Brain microvascular endothelial cell (primary cell): ENCODE data around the gene PTOV1.

Experiments
- DNase-seq: peaks from one replicate; pipeline ENCODE4 v3.0.0-alpha.2; 2020
- H3K27ac ChIP-seq: fragments of 250-450 bp; sonication (Bioruptor Pico); 2 replicates; pipeline ENCODE4 v1.5.1; 2020; ENCODE audit warnings: mild to moderate bottlenecking, moderate library complexity
- H3K27me3 ChIP-seq: fragments of 250-450 bp; sonication (Bioruptor Pico); replicated peaks from 2 replicates; pipeline ENCODE4 v1.5.1; 2020; ENCODE audit warnings: mild to moderate bottlenecking
- H3K36me3 ChIP-seq: fragments of 250-450 bp; sonication (Bioruptor Pico); replicated peaks from 2 replicates; pipeline ENCODE4 v1.5.1; 2020; ENCODE audit warnings: mild to moderate bottlenecking
- H3K4me3 ChIP-seq: 2 replicates; pipeline ENCODE4 v1.5.1; 2011; ENCODE audit warnings: low read depth, mild to moderate bottlenecking, control low read depth, low read length, moderate library complexity
- in situ Hi-C: cut with HindIII; loops from 2 replicates; pipeline ENCODE4 v1.10.0; 2017; ENCODE audit warnings: low sequenced_read_pairs, low pct_ligation_motif_present
- TF ChIP-seq, protein P1 (sequence below): IDR thresholded peaks from 2 replicates; pipeline ENCODE4 v1.5.1; 2011; ENCODE audit warnings: low read depth, mild to moderate bottlenecking, moderate library complexity, low read length, control low read depth, inconsistent platforms; ENCODE audit errors: missing control alignments

PTOV1 gene

DNA sequence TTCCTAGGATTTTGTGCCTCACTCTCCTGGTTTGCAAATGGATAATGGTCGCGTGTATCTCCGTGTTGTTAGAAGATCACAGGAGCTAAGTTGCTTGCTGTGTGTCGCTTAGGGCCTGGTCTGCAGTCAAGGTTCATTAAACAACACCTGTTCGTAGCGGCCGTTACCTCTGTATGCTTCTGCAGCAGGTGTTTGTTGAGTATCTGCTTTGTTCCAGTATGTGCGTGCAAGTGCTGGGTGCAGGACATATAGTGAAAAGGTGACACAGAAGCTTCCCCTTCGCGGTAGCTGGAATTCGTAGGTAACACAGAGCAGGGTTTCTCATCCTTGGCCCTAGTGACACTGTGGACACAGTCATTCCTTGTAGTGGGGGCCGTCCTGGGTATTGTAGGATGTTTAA lies 27.5 kb upstream of the PTOV1 start:
- in situ Hi-C loops, result no loop called here
- DNase-seq, result no peak
- H3K27ac ChIP-seq, result no peak overlapping the region
- TF ChIP-seq, protein P1, sequence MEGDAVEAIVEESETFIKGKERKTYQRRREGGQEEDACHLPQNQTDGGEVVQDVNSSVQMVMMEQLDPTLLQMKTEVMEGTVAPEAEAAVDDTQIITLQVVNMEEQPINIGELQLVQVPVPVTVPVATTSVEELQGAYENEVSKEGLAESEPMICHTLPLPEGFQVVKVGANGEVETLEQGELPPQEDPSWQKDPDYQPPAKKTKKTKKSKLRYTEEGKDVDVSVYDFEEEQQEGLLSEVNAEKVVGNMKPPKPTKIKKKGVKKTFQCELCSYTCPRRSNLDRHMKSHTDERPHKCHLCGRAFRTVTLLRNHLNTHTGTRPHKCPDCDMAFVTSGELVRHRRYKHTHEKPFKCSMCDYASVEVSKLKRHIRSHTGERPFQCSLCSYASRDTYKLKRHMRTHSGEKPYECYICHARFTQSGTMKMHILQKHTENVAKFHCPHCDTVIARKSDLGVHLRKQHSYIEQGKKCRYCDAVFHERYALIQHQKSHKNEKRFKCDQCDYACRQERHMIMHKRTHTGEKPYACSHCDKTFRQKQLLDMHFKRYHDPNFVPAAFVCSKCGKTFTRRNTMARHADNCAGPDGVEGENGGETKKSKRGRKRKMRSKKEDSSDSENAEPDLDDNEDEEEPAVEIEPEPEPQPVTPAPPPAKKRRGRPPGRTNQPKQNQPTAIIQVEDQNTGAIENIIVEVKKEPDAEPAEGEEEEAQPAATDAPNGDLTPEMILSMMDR, result no peak
- H3K36me3 ChIP-seq, result peaks cover 18% of the 10 kb centered on the region
- H3K27me3 ChIP-seq, result no peaks in the 10 kb centered on the region
- H3K4me3 ChIP-seq, result no peak overlapping the region

GRCh38 chr19:49824662-49825061 lies 26.3 kb upstream of the PTOV1 start:
- TF ChIP-seq, protein P1, result no peak
- in situ Hi-C loops, result no loop called here
- Histone ChIP-seq H3K4me3 (no peak overlapping the region), H3K27me3 (no peaks in the 10 kb centered on the region), H3K36me3 (peaks cover 19% of the 10 kb centered on the region), H3K27ac (no peak overlapping the region)
- no peak for DNase-seq

DNA sequence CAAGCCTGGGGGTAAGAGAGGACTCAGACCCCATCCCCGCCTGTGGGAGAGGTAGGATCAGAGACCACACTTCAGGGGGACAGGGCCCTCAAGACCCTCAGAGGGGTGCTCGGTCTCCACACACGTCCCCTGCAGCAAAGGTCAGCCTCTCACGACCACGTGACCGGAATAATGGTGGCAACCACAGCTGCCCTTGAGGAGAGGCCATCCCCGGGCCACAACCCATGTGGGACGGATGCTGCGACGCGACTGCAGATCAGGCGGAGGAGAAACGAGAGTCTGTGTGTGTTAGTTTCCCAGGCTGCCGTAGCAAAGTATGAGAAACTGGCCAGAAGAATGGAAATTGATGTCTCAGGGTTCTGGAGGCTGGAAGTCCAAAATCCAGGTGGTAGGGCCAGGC lies 23.9 kb upstream of the PTOV1 start:
- Histone ChIP-seq H3K27me3 (no peaks in the 10 kb centered on the region), H3K27ac (no peak overlapping the region), H3K4me3 (no peak overlapping the region), H3K36me3 (peaks cover 28% of the 10 kb centered on the region)
- DNase-seq, result no peak
- TF ChIP-seq, protein P1, result no peak
- in situ Hi-C loops, result no loop called here

- no peaks in the 10 kb centered on the region for H3K27me3 ChIP-seq
- peaks cover 32% of the 10 kb centered on the region for H3K36me3 ChIP-seq
- no peak for DNase-seq
- in situ Hi-C loops, result no loop called here
- H3K27ac ChIP-seq, result no peak overlapping the region
- TF ChIP-seq, protein P1, result no peak
- no peak overlapping the region for H3K4me3 ChIP-seq
These were observed 21.8 kb upstream of the PTOV1 start for GRCh38 chr19:49829200-49829599.

DNA sequence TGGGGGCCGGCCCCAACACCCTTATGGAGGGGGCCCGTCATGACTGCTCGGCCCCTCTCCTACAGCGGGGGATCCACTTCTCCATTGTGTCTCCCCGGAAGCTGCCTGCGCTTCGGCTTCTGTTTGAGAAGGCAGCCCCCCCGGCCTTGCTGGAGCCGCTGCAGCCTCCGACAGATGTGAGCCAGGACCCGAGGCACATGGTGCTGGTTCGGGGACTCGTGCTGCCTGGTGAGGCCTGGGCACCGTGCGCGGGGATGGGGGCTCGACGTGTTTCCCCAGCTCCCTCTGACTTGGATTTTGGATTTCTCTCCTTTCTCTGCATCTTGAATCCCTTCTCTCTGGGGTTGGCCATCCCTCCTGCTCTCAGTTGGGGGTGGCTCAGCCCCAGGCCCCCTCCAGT lies 21.2 kb upstream of the PTOV1 start:
- in situ Hi-C loops, result no loop called here
- H3K27me3 ChIP-seq, result no peaks in the 10 kb centered on the region
- no peak for DNase-seq
- peaks cover 37% of the 10 kb centered on the region for H3K36me3 ChIP-seq
- H3K27ac ChIP-seq, result no peak overlapping the region
- no peak overlapping the region for H3K4me3 ChIP-seq
- TF ChIP-seq, protein P1, result no peak

- DNase-seq, result no peak
- H3K27me3 ChIP-seq, result no peaks in the 10 kb centered on the region
- peaks cover 47% of the 10 kb centered on the region for H3K36me3 ChIP-seq
- in situ Hi-C loops, result no loop called here
- TF ChIP-seq, protein P1, result no peak
- no peak overlapping the region for H3K4me3 ChIP-seq
- no peak overlapping the region for H3K27ac ChIP-seq
These were observed 20.2 kb upstream of the PTOV1 start for GRCh38 chr19:49830766-49831165.
